NCI-H2107 treated with DMSO at 0.1 percent for 48 hours (cell line): ENCODE measurements around the gene LACC1.

Experiments
- DNase-seq: peaks from one replicate; lab custom pipeline; 2025; ENCODE audit not compliant: unreplicated experiment; lab: John Stamatoyannopoulos, UW

LACC1 gene

GRCh38 chr13:43879755-43880181 is at the start of gene LACC1:
Gene LACC1, plus strand, starts transcription at chr13:43879904. Its CDS starts 1,082 bp downstream, at chr13:43880986.
- no peak for DNase-seq

GRCh38 chr13:43830497-43830881 is 49.2 kb upstream of the LACC1 start:
- DNase-seq, result no peak

- no peak for DNase-seq
These were observed 48.6 kb upstream of the LACC1 start for GRCh38 chr13:43831088-43831487.

GRCh38 chr13:43835701-43836100 is 44.0 kb upstream of the LACC1 start:
- no peak for DNase-seq

GRCh38 chr13:43838909-43839308 is 40.8 kb upstream of the LACC1 start:
- no peak for DNase-seq

GRCh38 chr13:43846496-43847158 is 33.1 kb upstream of the LACC1 start:
- DNase-seq, result no peak

- DNase-seq, result no peak
These were observed 31.6 kb upstream of the LACC1 start for GRCh38 chr13:43848001-43848649.

- no peak for DNase-seq
These were observed 28.8 kb upstream of the LACC1 start for GRCh38 chr13:43850873-43851272.

- DNase-seq, result no peak
These were observed 26.7 kb upstream of the LACC1 start for GRCh38 chr13:43852923-43853404.

- no peak for DNase-seq
These were observed 17.8 kb upstream of the LACC1 start for GRCh38 chr13:43861863-43862262.

GRCh38 chr13:43864921-43865320 is 14.8 kb upstream of the LACC1 start:
- DNase-seq, result no peak

- no peak for DNase-seq
These were observed 13.8 kb upstream of the LACC1 start for GRCh38 chr13:43865892-43866291.

GRCh38 chr13:43872181-43872580 is 7.5 kb upstream of the LACC1 start:
- DNase-seq, result no peak

GRCh38 chr13:43874504-43875092 is 5.1 kb upstream of the LACC1 start:
- peak; percentile 20 for DNase-seq

GRCh38 chr13:43876366-43876765 is 3.3 kb upstream of the LACC1 start:
- DNase-seq, result no peak

GRCh38 chr13:43877326-43877725 is 2.4 kb upstream of the LACC1 start:
- no peak for DNase-seq

GRCh38 chr13:43877766-43878165 is 1.9 kb upstream of the LACC1 start:
- no peak for DNase-seq

GRCh38 chr13:43878892-43879754 is 581 bp upstream of the LACC1 start, which contains the start of gene CCDC122:
Gene CCDC122, minus strand, starts transcription at chr13:43879740. Its CDS starts 10,364 bp downstream, at chr13:43869376.
- DNase-seq, result no peak

- no peak for DNase-seq
These were observed 631 bp downstream of the LACC1 start for GRCh38 chr13:43880214-43880855.

GRCh38 chr13:43880926-43881325 is 1.2 kb downstream of the LACC1 start:
- no peak for DNase-seq

- DNase-seq, result no peak
These were observed 1.9 kb downstream of the LACC1 start for GRCh38 chr13:43881580-43881979.
